ENCODE data around the gene COL17A1.

GRCh38 chr10:104040862-104041789, 44.6 kb downstream of the COL17A1 start:
- TF ChIP-seq CTCF (IDR thresholded peaks at IDR 0.05; ENCODE audit: insufficient read depth, low read depth, low read length): no peak
- TF ChIP-seq EZH2 (IDR thresholded peaks at IDR 0.05; ENCODE audit: insufficient read depth, low read length): no peak
